Gastroesophageal sphincter (tissue), 3 donors: ENCODE results near the gene THAP11.

Experiments used
- EP300 ChIP-seq: sonication (generic); formaldehyde crosslinking; IDR thresholded peaks from one replicate; pipeline ENCODE4 v1.6.1; 2017; ENCODE audit warnings: antibody characterized with exemption, mild to moderate bottlenecking
- POLR2A ChIP-seq, 2 donors: fragments of 450-650 bp; IDR thresholded peaks; one replicate each; pipeline ENCODE4 v1.6.1; 2017; ENCODE audit warnings: antibody characterized with exemption in 2 of 2, mild to moderate bottlenecking in 2 of 2, moderate library complexity in 1 of 2
- POLR2AphosphoS5 ChIP-seq: sonication (generic); formaldehyde crosslinking; IDR thresholded peaks from one replicate; pipeline ENCODE4 v1.6.1; 2017; ENCODE audit warnings: antibody characterized with exemption
- TF ChIP-seq, protein P1 (sequence below), 4 experiments: fragments of 200-600 bp in 2 of 4; fragments of 450-650 bp in 2 of 4; sonication (generic) in 1 of 4; IDR thresholded peaks; one replicate each; pipeline ENCODE4 v1.5.1; 2017 to 2019; ENCODE audit warnings: antibody characterized with exemption in 4 of 4, mild to moderate bottlenecking in 2 of 4, moderate library complexity in 2 of 4

DNA sequence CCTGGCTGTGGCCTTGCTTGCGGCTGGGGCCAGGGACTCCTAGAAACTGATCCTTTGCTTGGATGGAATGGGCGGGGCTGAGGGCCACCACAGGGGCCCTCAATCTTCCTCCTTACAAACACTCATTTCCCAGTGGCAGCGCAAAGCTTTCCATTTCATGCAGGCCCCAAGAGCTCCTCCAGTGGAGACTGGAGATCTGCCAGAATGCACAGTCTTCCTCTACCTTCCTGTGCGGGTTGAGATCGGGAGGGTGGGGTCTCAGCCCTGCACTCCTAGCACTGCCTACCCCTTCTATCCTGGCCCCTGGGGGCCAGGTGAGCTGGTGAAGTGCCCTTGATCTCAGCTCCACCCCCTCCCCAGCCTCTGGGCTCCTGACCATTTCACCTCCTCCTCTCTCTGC lies 44.3 kb downstream of the THAP11 start:
- TF ChIP-seq, protein P1, sequence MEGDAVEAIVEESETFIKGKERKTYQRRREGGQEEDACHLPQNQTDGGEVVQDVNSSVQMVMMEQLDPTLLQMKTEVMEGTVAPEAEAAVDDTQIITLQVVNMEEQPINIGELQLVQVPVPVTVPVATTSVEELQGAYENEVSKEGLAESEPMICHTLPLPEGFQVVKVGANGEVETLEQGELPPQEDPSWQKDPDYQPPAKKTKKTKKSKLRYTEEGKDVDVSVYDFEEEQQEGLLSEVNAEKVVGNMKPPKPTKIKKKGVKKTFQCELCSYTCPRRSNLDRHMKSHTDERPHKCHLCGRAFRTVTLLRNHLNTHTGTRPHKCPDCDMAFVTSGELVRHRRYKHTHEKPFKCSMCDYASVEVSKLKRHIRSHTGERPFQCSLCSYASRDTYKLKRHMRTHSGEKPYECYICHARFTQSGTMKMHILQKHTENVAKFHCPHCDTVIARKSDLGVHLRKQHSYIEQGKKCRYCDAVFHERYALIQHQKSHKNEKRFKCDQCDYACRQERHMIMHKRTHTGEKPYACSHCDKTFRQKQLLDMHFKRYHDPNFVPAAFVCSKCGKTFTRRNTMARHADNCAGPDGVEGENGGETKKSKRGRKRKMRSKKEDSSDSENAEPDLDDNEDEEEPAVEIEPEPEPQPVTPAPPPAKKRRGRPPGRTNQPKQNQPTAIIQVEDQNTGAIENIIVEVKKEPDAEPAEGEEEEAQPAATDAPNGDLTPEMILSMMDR (IDR thresholded peaks at IDR 0.05): no peak
- TF ChIP-seq POLR2A (IDR thresholded peaks at IDR 0.05) (no peak), EP300 (no peak), POLR2AphosphoS5 (no peak)
